A549 (cell line): Measurements from ENCODE around the gene ASB14. TPM values are rescaled to one million over a fixed set of nuclear protein-coding genes. Genes with fewer than 3 reads are reported as not detected.

ENCODE experiments used
- ATAC-seq, 2 experiments: fragments of 200-7000 bp in 1 of 2; fragments of >200 bp in 1 of 2; cut with Nextera tagmentation in 1 of 2; cut with Tn5 transposase in 1 of 2; 3 replicates each; pipeline versions ENCODE4 v1.8.0 to v1.9.1; 2018 to 2020; ENCODE audit warnings: mild to moderate bottlenecking in 1 of 2, moderate library complexity in 1 of 2
- CTCF ChIA-PET: fragments of 300-600 bp; sonication (Branson Sonifier 250); formaldehyde crosslinking; extraction: SDS; loops from one replicate; lab custom pipeline; 2021; ENCODE audit warnings: antibody characterized with exemption, inconsistent platforms; lab: Yijun Ruan, JAX
- POLR2A ChIA-PET: fragments of 350-600 bp; formaldehyde crosslinking; extraction: SDS; loops from one replicate; lab custom pipeline; 2021; ENCODE audit warnings: antibody characterized with exemption, inconsistent platforms; lab: Yijun Ruan, JAX
- DNase-seq, 2 experiments: peaks; one replicate each; pipeline versions ENCODE4 v3.0.0 to v3.0.0-alpha.2; 2011 to 2016; ENCODE audit warnings: low read depth in 1 of 2, low spot score in 1 of 2
- FAIRE-seq: peaks from 2 replicates; lab custom pipeline; 2011; peaks lifted over from hg19 to GRCh38; lab: Jason Lieb, UNC
- H3K27ac ChIP-seq, 2 experiments: fragments of >200 bp; sonication (Bioruptor Twin); formaldehyde crosslinking; 3 replicates each; pipeline ENCODE4 v1.5.1; 2016 to 2017
- H3K4me1 ChIP-seq: fragments of >200 bp; sonication (Bioruptor Twin); formaldehyde crosslinking; 3 replicates; pipeline ENCODE4 v1.6.1; 2016
- H3K4me2 ChIP-seq: fragments of >200 bp; sonication (Bioruptor Twin); formaldehyde crosslinking; 3 replicates; pipeline ENCODE4 v1.6.1; 2016
- H3K4me3 ChIP-seq: fragments of >200 bp; sonication (Bioruptor Twin); formaldehyde crosslinking; 3 replicates; pipeline ENCODE4 v1.5.1; 2016
- H3K9me3 ChIP-seq: fragments of >200 bp; sonication (Bioruptor Twin); formaldehyde crosslinking; 3 replicates; pipeline ENCODE4 v1.6.1; 2016
- BCL3 ChIP-seq: fragments of >200 bp; sonication (Bioruptor Twin); formaldehyde crosslinking; IDR thresholded peaks from 3 replicates; pipeline ENCODE4 v1.6.1; 2016
- BHLHE40 ChIP-seq: IDR thresholded peaks from 2 replicates; pipeline ENCODE4 v1.6.1; 2012; ENCODE audit warnings: low read depth, low read length, inconsistent platforms
- CBX2 ChIP-seq: fragments of 200-600 bp; sonication (generic); IDR thresholded peaks from 2 replicates; pipeline ENCODE4 v1.6.1; 2016; ENCODE audit warnings: low read depth, mild to moderate bottlenecking, borderline replicate concordance
- CBX8 ChIP-seq: fragments of 200-600 bp; sonication (generic); IDR thresholded peaks from 2 replicates; pipeline ENCODE4 v1.6.1; 2016
- CHD2 ChIP-seq: fragments of 150-350 bp; IDR thresholded peaks from 2 replicates; pipeline ENCODE4 v1.6.1; 2014; ENCODE audit warnings: low read length; ENCODE audit not compliant: partially characterized antibody
- EHF ChIP-seq: fragments of 250-450 bp; sonication (Bioruptor Pico); IDR thresholded peaks from 2 replicates; pipeline ENCODE4 v1.5.0; 2020; ENCODE audit warnings: mild to moderate bottlenecking
- EHMT2 ChIP-seq: fragments of 200-600 bp; sonication (generic); IDR thresholded peaks from 2 replicates; pipeline ENCODE4 v1.6.1; 2016; ENCODE audit warnings: antibody characterized with exemption, low read depth, mild to moderate bottlenecking, moderate library complexity
- ELK1 ChIP-seq: fragments of 150-350 bp; IDR thresholded peaks from 2 replicates; pipeline ENCODE4 v1.6.1; 2014; ENCODE audit warnings: low read depth, mild to moderate bottlenecking, low read length
- ESRRA ChIP-seq: fragments of 150-350 bp; IDR thresholded peaks from 2 replicates; pipeline ENCODE4 v1.6.1; 2014; ENCODE audit warnings: mild to moderate bottlenecking, low read length, borderline replicate concordance
- FOSB ChIP-seq: fragments of 250-450 bp; sonication (Bioruptor Pico); IDR thresholded peaks from 2 replicates; pipeline ENCODE4 v1.5.0; 2020; ENCODE audit warnings: mild to moderate bottlenecking, moderate library complexity
- FOSL2 ChIP-seq, 2 experiments: fragments of 450-650 bp in 1 of 2; fragments of >200 bp in 1 of 2; sonication (Bioruptor Twin) in 1 of 2; formaldehyde crosslinking; IDR thresholded peaks; 2 replicates each; pipeline versions ENCODE4 v1.5.0 to v1.6.1; 2016 to 2020; ENCODE audit warnings: mild to moderate bottlenecking in 1 of 2, moderate library complexity in 1 of 2
- FOXS1 ChIP-seq: fragments of 250-450 bp; sonication (Bioruptor Pico); IDR thresholded peaks from 2 replicates; pipeline ENCODE4 v1.5.0; 2020; ENCODE audit warnings: mild to moderate bottlenecking, moderate library complexity
- GATA3 ChIP-seq: IDR thresholded peaks from 2 replicates; pipeline ENCODE4 v1.6.1; 2012; ENCODE audit warnings: borderline replicate concordance
- HEYL ChIP-seq: fragments of 250-450 bp; sonication (Bioruptor Pico); IDR thresholded peaks from 2 replicates; pipeline ENCODE4 v1.8.0; 2021; ENCODE audit warnings: mild to moderate bottlenecking, moderate library complexity
- HMGXB4 ChIP-seq: fragments of 250-450 bp; sonication (Bioruptor Pico); IDR thresholded peaks from 2 replicates; pipeline ENCODE4 v1.5.0; 2021; ENCODE audit warnings: mild to moderate bottlenecking, moderate library complexity, borderline replicate concordance
- KDM5A ChIP-seq: fragments of 200-600 bp; sonication (generic); IDR thresholded peaks from 2 replicates; pipeline ENCODE4 v1.6.1; 2016; ENCODE audit warnings: antibody characterized with exemption, mild to moderate bottlenecking
- MAZ ChIP-seq: fragments of 150-350 bp; IDR thresholded peaks from 2 replicates; pipeline ENCODE4 v1.6.1; 2014; ENCODE audit warnings: antibody characterized with exemption, low read depth, low read length, borderline replicate concordance
- MYC ChIP-seq: IDR thresholded peaks from 2 replicates; pipeline ENCODE4 v1.6.1; 2012; ENCODE audit warnings: mild to moderate bottlenecking, inconsistent platforms, low read length, improper control_type of control experiment, borderline replicate concordance
- NFE2L2 ChIP-seq: fragments of 150-350 bp; conservative IDR thresholded peaks from 2 replicates; pipeline ENCODE4 v1.6.1; 2014; ENCODE audit warnings: low read length
- NPAS2 ChIP-seq: fragments of 250-450 bp; sonication (Bioruptor Pico); IDR thresholded peaks from 2 replicates; pipeline ENCODE4 v1.8.0; 2022; ENCODE audit warnings: mild to moderate bottlenecking, moderate library complexity, borderline replicate concordance
- RNF2 ChIP-seq: fragments of 200-600 bp; sonication (generic); IDR thresholded peaks from 2 replicates; pipeline ENCODE4 v1.6.1; 2016; ENCODE audit warnings: low read depth, mild to moderate bottlenecking, antibody characterized with exemption, moderate library complexity, borderline replicate concordance
- TFCP2L1 ChIP-seq: fragments of 250-450 bp; sonication (Bioruptor Pico); IDR thresholded peaks from 2 replicates; pipeline ENCODE4 v1.5.0; 2021; ENCODE audit warnings: mild to moderate bottlenecking
- USF2 ChIP-seq: fragments of 450-650 bp; IDR thresholded peaks from 2 replicates; pipeline ENCODE4 v1.6.1; 2014; ENCODE audit warnings: antibody characterized with exemption
- ZC3H11A ChIP-seq: fragments of 450-650 bp; IDR thresholded peaks from 2 replicates; pipeline ENCODE4 v1.6.1; 2014; ENCODE audit warnings: antibody characterized with exemption, mild to moderate bottlenecking
- ZNF302 ChIP-seq: fragments of 250-450 bp; sonication (Bioruptor Pico); IDR thresholded peaks from 2 replicates; pipeline ENCODE4 v1.9.0; 2021; ENCODE audit warnings: inconsistent platforms, mild to moderate bottlenecking, moderate library complexity
- ZSCAN20 ChIP-seq: fragments of 250-450 bp; sonication (Bioruptor Pico); IDR thresholded peaks from 2 replicates; pipeline ENCODE4 v1.8.0; 2022; ENCODE audit warnings: mild to moderate bottlenecking, moderate library complexity
- WGBS: methylation state at CpG from one replicate; pipeline ENCODE4 v1.1.6; 2017; ENCODE audit errors: missing lambda C conversion rate; 5-methylcytosine and 5-hydroxymethylcytosine counted together
- polyA plus RNA-seq, 4 experiments: library from polyadenylated mRNA; depleted of rRNA in 3 of 4; stranded (reverse); fragments of >200 nt; fragmentation: RNase III in 1 of 4; extraction: RNeasy Plus Mini Kit Qiagen cat#74134 plus additional on column Dnase treatment in 1 of 4; gene quantifications; 2 replicates in 3 of 4; 3 replicates in 1 of 4; pipeline ENCODE4 v1.2.3, GENCODE V29; 2011 to 2017

Gene ASB14
- polyA plus RNA-seq, 2 of the 4 experiments (the other 2 are of a cell fraction) = not detected

- POLR2A ChIA-PET = no interaction called here
- TF ChIP-seq FOSL2 (IDR thresholded peaks at IDR 0.05) = no peak
- peak; percentile 69 for TF ChIP-seq FOSL2 (CRISPR knock-in tag; IDR thresholded peaks at IDR 0.05)
- TF ChIP-seq FOXS1 (CRISPR knock-in tag) = no peak
- peak; percentile 66; the same call in 1 of the 2 replicates for TF ChIP-seq USF2
- ATAC-seq (peak; percentile 90 to 99), DNase-seq (peak; percentile 27 to 36), FAIRE-seq (no peak)
- CTCF ChIA-PET = no interaction called here
- H3K4me2 ChIP-seq = no peak overlapping the region
- H3K27ac ChIP-seq = no peak overlapping the region
- H3K4me3 ChIP-seq = no peak overlapping the region
- 33% methylated on average over 1 of the region's 1 CpG for WGBS
- H3K4me1 ChIP-seq = 0 out of 3 replicates have a peak, but pooled peaks cover 4% of the 10 kb centered on the region
- H3K9me3 ChIP-seq = no peaks in the 10 kb centered on the region
Measured at GRCh38 chr3:57298041-57298440, 5.6 kb upstream of the ASB14 start.

GRCh38 chr3:57292897-57293526 lies 527 bp upstream of the ASB14 start:
- FAIRE-seq (no peak), ATAC-seq (no peak), DNase-seq (no peak)
- TF ChIP-seq NFE2L2 = no peak
- no peak for TF ChIP-seq MAZ
- no peak for TF ChIP-seq RNF2
- no peak for TF ChIP-seq ZSCAN20 (CRISPR knock-in tag)
- TF ChIP-seq FOSB (CRISPR knock-in tag) = no peak
- H3K27ac ChIP-seq = no peak overlapping the region
- no peak overlapping the region for H3K4me2 ChIP-seq
- CTCF ChIA-PET = no interaction called here
- H3K9me3 ChIP-seq = no peaks in the 10 kb centered on the region
- no peaks in the 10 kb centered on the region for H3K4me1 ChIP-seq
- no peak overlapping the region for H3K4me3 ChIP-seq
- POLR2A ChIA-PET = no interaction called here
- WGBS = 87% methylated on average over 4 of the region's 4 CpGs

DNA sequence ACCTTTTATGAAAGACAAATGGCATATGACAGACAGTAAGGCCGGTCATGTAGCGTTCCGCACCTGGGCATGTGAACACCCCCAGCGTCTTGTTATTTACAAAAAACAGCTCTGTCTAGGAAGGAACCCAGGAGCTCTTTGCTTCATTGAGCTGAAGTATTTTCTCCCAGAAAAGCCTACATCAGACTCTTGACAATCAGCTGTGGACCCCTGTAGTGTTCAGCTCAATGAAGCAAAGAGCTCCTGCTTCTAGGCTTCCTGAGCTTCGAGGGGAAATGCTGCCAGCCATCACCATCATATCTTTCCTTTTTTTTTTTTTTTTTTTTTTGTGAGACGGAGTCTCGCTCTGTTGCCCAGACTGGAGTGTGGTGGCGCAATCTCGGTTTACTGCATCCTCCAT lies 4.1 kb downstream of the ASB14 start:
- H3K27ac ChIP-seq = no peak overlapping the region
- no peak overlapping the region for H3K4me2 ChIP-seq
- DNase-seq (no peak), ATAC-seq (no peak), FAIRE-seq (no peak)
- peaks cover 3% of the 10 kb centered on the region; the same call in 1 of the 3 replicates for H3K9me3 ChIP-seq
- no peaks in the 10 kb centered on the region for H3K4me1 ChIP-seq
- ChIA-PET CTCF (no interaction called here), POLR2A (no interaction called here)
- H3K4me3 ChIP-seq = no peak overlapping the region
- TF ChIP-seq ESRRA (no peak), EHMT2 (no peak), ZNF302 (CRISPR knock-in tag) (no peak), CHD2 (no peak), KDM5A (no peak), CBX2 (no peak)
- WGBS = 86% methylated on average over 9 of the region's 9 CpGs

DNA sequence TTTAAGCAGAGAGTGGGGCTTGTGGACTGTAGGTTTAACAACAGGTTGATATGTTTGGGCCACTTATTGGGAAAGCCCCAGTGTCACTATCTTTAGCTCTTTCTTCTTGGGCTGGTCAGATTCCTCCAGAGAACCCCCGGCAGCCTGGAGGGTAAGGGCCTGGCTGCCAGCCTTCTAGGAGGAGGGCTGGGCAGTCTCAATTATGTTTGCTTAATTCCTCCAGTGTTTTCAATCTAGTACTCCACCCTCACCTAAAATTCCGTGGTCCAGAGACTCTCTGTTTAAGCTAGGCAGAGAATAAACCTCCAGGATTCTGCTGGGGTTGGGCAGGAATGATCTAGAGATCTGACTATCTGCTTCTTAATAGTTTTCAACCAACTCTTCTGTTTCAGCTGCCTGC lies 5.3 kb downstream of the ASB14 start:
- no peak overlapping the region for H3K4me2 ChIP-seq
- DNase-seq (no peak), FAIRE-seq (no peak), ATAC-seq (no peak)
- 64% methylated on average over 2 of the region's 2 CpGs for WGBS
- POLR2A ChIA-PET = no interaction called here
- no peak overlapping the region for H3K4me3 ChIP-seq
- no peak overlapping the region for H3K27ac ChIP-seq
- peaks cover 3% of the 10 kb centered on the region; the same call in 1 of the 3 replicates for H3K9me3 ChIP-seq
- CTCF ChIA-PET = no interaction called here
- H3K4me1 ChIP-seq = no peaks in the 10 kb centered on the region
- no peak for TF ChIP-seq ELK1
- TF ChIP-seq HEYL = no peak
- no peak for TF ChIP-seq FOXS1 (CRISPR knock-in tag)
- no peak for TF ChIP-seq BCL3
- TF ChIP-seq EHF (CRISPR knock-in tag) = no peak
- no peak for TF ChIP-seq RNF2
- no peak for TF ChIP-seq EHMT2
- no peak for TF ChIP-seq CBX8
- TF ChIP-seq NPAS2 = no peak
- no peak for TF ChIP-seq GATA3
- no peak for TF ChIP-seq ZC3H11A
- no peak for TF ChIP-seq MYC
- TF ChIP-seq HMGXB4 (CRISPR knock-in tag) = no peak
- TF ChIP-seq TFCP2L1 (CRISPR knock-in tag) = no peak
- TF ChIP-seq BHLHE40 = no peak
